Prostate gland (tissue), 2 donors: ENCODE results near the gene KRTAP10-2.

Experiments used
- POLR2A ChIP-seq: fragments of 450-650 bp; IDR thresholded peaks from one replicate; pipeline ENCODE4 v1.6.1; 2016; ENCODE audit warnings: antibody characterized with exemption, mild to moderate bottlenecking
- TF ChIP-seq, protein P1 (sequence below), 4 experiments: fragments of 200-600 bp in 2 of 4; fragments of 450-650 bp in 2 of 4; sonication (generic) in 2 of 4; IDR thresholded peaks; 1 replicate in 3 of 4; 2 replicates in 1 of 4; pipeline ENCODE4 v1.5.1; 2016 to 2019; ENCODE audit warnings: antibody characterized with exemption in 4 of 4, mild to moderate bottlenecking in 2 of 4, moderate library complexity in 2 of 4

- TF ChIP-seq POLR2A, result no peak
- TF ChIP-seq, protein P1, sequence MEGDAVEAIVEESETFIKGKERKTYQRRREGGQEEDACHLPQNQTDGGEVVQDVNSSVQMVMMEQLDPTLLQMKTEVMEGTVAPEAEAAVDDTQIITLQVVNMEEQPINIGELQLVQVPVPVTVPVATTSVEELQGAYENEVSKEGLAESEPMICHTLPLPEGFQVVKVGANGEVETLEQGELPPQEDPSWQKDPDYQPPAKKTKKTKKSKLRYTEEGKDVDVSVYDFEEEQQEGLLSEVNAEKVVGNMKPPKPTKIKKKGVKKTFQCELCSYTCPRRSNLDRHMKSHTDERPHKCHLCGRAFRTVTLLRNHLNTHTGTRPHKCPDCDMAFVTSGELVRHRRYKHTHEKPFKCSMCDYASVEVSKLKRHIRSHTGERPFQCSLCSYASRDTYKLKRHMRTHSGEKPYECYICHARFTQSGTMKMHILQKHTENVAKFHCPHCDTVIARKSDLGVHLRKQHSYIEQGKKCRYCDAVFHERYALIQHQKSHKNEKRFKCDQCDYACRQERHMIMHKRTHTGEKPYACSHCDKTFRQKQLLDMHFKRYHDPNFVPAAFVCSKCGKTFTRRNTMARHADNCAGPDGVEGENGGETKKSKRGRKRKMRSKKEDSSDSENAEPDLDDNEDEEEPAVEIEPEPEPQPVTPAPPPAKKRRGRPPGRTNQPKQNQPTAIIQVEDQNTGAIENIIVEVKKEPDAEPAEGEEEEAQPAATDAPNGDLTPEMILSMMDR (IDR thresholded peaks at IDR 0.05), result no peak
Measured at GRCh38 chr21:44515359-44516165, 35.7 kb downstream of the KRTAP10-2 start.
